K562 (cell line): ENCODE data around the gene DCP2. TPM values are rescaled to one million over a fixed set of nuclear protein-coding genes. Genes with fewer than 3 reads are reported as not detected.

Experiments
- ARID3B ChIP-seq: fragments of 250-450 bp; sonication (Bioruptor Pico); IDR thresholded peaks from 2 replicates; pipeline ENCODE4 v1.4.0; 2020; ENCODE audit warnings: borderline replicate concordance
- ARNT ChIP-seq, 2 experiments: fragments of 450-650 bp; IDR thresholded peaks; 2 replicates each; pipeline ENCODE4 v1.6.1; 2016; ENCODE audit warnings: mild to moderate bottlenecking in 1 of 2
- CHD1 ChIP-seq: fragments of 200-600 bp; sonication (generic); IDR thresholded peaks from one replicate; pipeline ENCODE4 v1.6.1; 2012; ENCODE audit warnings: mild to moderate bottlenecking, moderate library complexity, low read length, inconsistent platforms
- CUX1 ChIP-seq: fragments of 200-800 bp; sonication (Bioruptor generic); IDR thresholded peaks from 2 replicates; pipeline ENCODE4 v1.6.1; 2016; ENCODE audit warnings: missing genetic modification characterization, missing compliant biosample characterization
- ELF4 ChIP-seq: fragments of 450-650 bp; formaldehyde crosslinking; IDR thresholded peaks from 2 replicates; pipeline ENCODE4 v1.4.0; 2022; ENCODE audit warnings: missing genetic modification characterization
- GATAD2A ChIP-seq: fragments of 450-650 bp; IDR thresholded peaks from 2 replicates; pipeline ENCODE4 v1.6.1; 2017
- KDM1A ChIP-seq, 2 experiments: fragments of 450-650 bp; IDR thresholded peaks; 2 replicates each; pipeline ENCODE4 v1.6.1; 2016; ENCODE audit warnings: mild to moderate bottlenecking in 2 of 2
- MAFG ChIP-seq: fragments of 450-650 bp; conservative IDR thresholded peaks from 2 replicates; pipeline ENCODE4 v1.6.1; 2016; ENCODE audit warnings: missing genetic modification characterization, missing compliant biosample characterization
- MECOM ChIP-seq: fragments of 250-450 bp; sonication (Bioruptor Pico); IDR thresholded peaks from 2 replicates; pipeline ENCODE4 v1.8.0; 2022; ENCODE audit warnings: inconsistent platforms
- MXD1 ChIP-seq: fragments of 250-450 bp; sonication (Bioruptor Pico); IDR thresholded peaks from 2 replicates; pipeline ENCODE4 v1.8.0; 2021; ENCODE audit warnings: borderline replicate concordance, mild to moderate bottlenecking, moderate library complexity; ENCODE audit not compliant: poor library complexity, severe bottlenecking
- NCOA2 ChIP-seq, 2 experiments: fragments of 450-650 bp; IDR thresholded peaks; 2 replicates each; pipeline ENCODE4 v1.6.1; 2018; ENCODE audit warnings: mild to moderate bottlenecking in 2 of 2, moderate library complexity in 1 of 2; ENCODE audit not compliant: partially characterized antibody in 2 of 2
- PPARD ChIP-seq: fragments of 250-450 bp; sonication (Bioruptor Pico); IDR thresholded peaks from 2 replicates; pipeline ENCODE4 v1.8.0; 2022; ENCODE audit warnings: inconsistent platforms, mild to moderate bottlenecking, moderate library complexity
- SIX5 ChIP-seq, 2 experiments: IDR thresholded peaks; 2 replicates each; pipeline ENCODE4 v1.6.1; 2011; ENCODE audit warnings: low read length in 2 of 2, borderline replicate concordance in 1 of 2, low read depth in 1 of 2, mild to moderate bottlenecking in 1 of 2, moderate library complexity in 1 of 2; ENCODE audit not compliant: insufficient read depth in 1 of 2
- SNRNP70 ChIP-seq: fragments of 200-400 bp; formaldehyde crosslinking; optimal IDR thresholded peaks from 2 replicates; pipeline ENCODE3; 2017; ENCODE audit warnings: low read depth, low read length
- SREBF2 ChIP-seq: sonication (generic); formaldehyde crosslinking; IDR thresholded peaks from 2 replicates; pipeline ENCODE4 v1.4.0; 2020; ENCODE audit warnings: mild to moderate bottlenecking, missing genetic modification reagents
- SRSF7 ChIP-seq: fragments of 200-400 bp; formaldehyde crosslinking; optimal IDR thresholded peaks from 2 replicates; pipeline ENCODE3; 2017; ENCODE audit warnings: mild to moderate bottlenecking, low read depth, low read length
- SRSF9 ChIP-seq: fragments of 200-400 bp; formaldehyde crosslinking; IDR thresholded peaks from 2 replicates; pipeline ENCODE4 v1.6.1; 2017; ENCODE audit warnings: low read depth, low read length, borderline replicate concordance
- THRB ChIP-seq: fragments of 450-650 bp; formaldehyde crosslinking; conservative IDR thresholded peaks from 2 replicates; pipeline ENCODE4 v1.4.0; 2022; ENCODE audit warnings: mild to moderate bottlenecking, missing genetic modification characterization
- ZNF121 ChIP-seq: sonication (generic); formaldehyde crosslinking; conservative IDR thresholded peaks from 2 replicates; pipeline ENCODE4 v1.8.0; 2022; ENCODE audit warnings: missing genetic modification reagents
- ZNF431 ChIP-seq: sonication (generic); formaldehyde crosslinking; IDR thresholded peaks from 2 replicates; pipeline ENCODE4 v1.8.0; 2022; ENCODE audit warnings: mild to moderate bottlenecking, missing genetic modification reagents
- polyA plus RNA-seq, 8 experiments: library from polyadenylated mRNA; depleted of rRNA in 4 of 8; stranded (reverse) in 5 of 8; unstranded in 3 of 8; fragments of >200 nt; fragmentation: Nextera tagmentation in 2 of 8; fragmentation: Illumina TruSeq in 1 of 8; extraction: Ambion mirVana in 2 of 8; extraction: Trizol in 1 of 8; gene quantifications; 2 replicates each; pipeline versions ENCODE4 v1.2.1 to v1.2.3, GENCODE V29; 2011 to 2014; ENCODE audit warnings: inconsistent platforms in 1 of 8, missing spikeins in 1 of 8
- total RNA-seq, 7 experiments: library from RNA; depleted of rRNA in 6 of 7; stranded (reverse); fragments of >200 nt in 6 of 7; fragmentation: Illumina TruSeq in 2 of 7; extraction: Trizol in 2 of 7; gene quantifications; 2 replicates each; pipeline versions ENCODE4 v1.2.1 to v1.2.3, GENCODE V29; 2011 to 2021; ENCODE audit warnings: low replicate concordance in 1 of 7

Gene DCP2
- total and polyA plus RNA-seq, 9 of the 15 experiments (the other 6 are each of a cell fraction or from before 2014, with no cell fraction given) = 25.9 to 109 (median 46.7) TPM

GRCh38 chr5:113042491-113043243, 66.1 kb downstream of the DCP2 start (continued):
- TF ChIP-seq CUX1 (no peak), SRSF9 (no peak), MAFG (peak; percentile 85), MXD1 (CRISPR knock-in tag) (no peak), SREBF2 (no peak), NCOA2 (IDR thresholded peaks at IDR 0.05; ENCODE audit: partially characterized antibody in 2 of 2) (no peak), ARNT (IDR thresholded peaks at IDR 0.05) (peak; percentile 32 to 88; a peak in 1 of 4 replicates), THRB (CRISPR knock-in tag) (no peak), ELF4 (no peak), ZNF121 (CRISPR knock-in tag) (no peak), ARID3B (no peak), CHD1 (no peak), PPARD (CRISPR knock-in tag) (no peak), KDM1A (IDR thresholded peaks at IDR 0.05) (peak; percentile 84 to 89), SNRNP70 (no peak), MECOM (CRISPR knock-in tag) (no peak), SRSF7 (no peak), SIX5 (IDR thresholded peaks at IDR 0.05; ENCODE audit: borderline replicate concordance in 1 of 2, insufficient read depth in 1 of 2, low read depth in 1 of 2, low read length in 2 of 2) (no peak), GATAD2A (no peak), ZNF431 (CRISPR knock-in tag) (no peak)
